CD4-positive, alpha-beta memory T cell (primary cell): ENCODE measurements around the gene NIPAL3. TPM values are rescaled to one million over a fixed set of nuclear protein-coding genes. Genes with fewer than 3 reads are reported as not detected.
A peak's percentile ranks its signal among the peaks of the same experiment; 100 is the strongest.

Experiments used
- CTCF ChIA-PET: fragments of 350-600 bp; sonication (Branson Sonifier 250); formaldehyde crosslinking; loops from one replicate; lab custom pipeline; 2021; ENCODE audit warnings: inconsistent platforms; ENCODE audit not compliant: partially characterized antibody; lab: Charles Lee
- POLR2A ChIA-PET: fragments of 350-600 bp; sonication (Branson Sonifier 250); formaldehyde crosslinking; loops from one replicate; lab custom pipeline; 2021; ENCODE audit not compliant: partially characterized antibody; lab: Charles Lee
- DNase-seq, 5 donors: peaks; one replicate each; pipeline versions ENCODE4 v3.0.0 to v3.0.0-alpha.2; 2020 to 2022; ENCODE audit warnings: mixed read lengths in 1 of 5
- H3K27ac ChIP-seq: one replicate; pipeline ENCODE4 v1.7.0; 2013; ENCODE audit warnings: low read depth, low read length
- H3K27me3 ChIP-seq: 2 replicates; pipeline ENCODE4 v1.7.0; 2013; ENCODE audit warnings: mild to moderate bottlenecking, low read length, moderate library complexity; ENCODE audit not compliant: insufficient read depth
- H3K36me3 ChIP-seq: 2 replicates; pipeline ENCODE4 v1.7.0; 2013; ENCODE audit warnings: mild to moderate bottlenecking, low read length, moderate library complexity; ENCODE audit not compliant: insufficient read depth
- H3K4me1 ChIP-seq: 2 replicates; pipeline ENCODE4 v1.7.0; 2013; ENCODE audit warnings: mild to moderate bottlenecking, low read length, moderate library complexity; ENCODE audit not compliant: insufficient read depth
- H3K4me3 ChIP-seq, 2 donors: one replicate each; pipeline ENCODE4 v1.7.0; 2013; ENCODE audit warnings: low read length in 2 of 2, mild to moderate bottlenecking in 1 of 2
- H3K9me3 ChIP-seq, 2 donors: one replicate each; pipeline ENCODE4 v1.7.0; 2013; ENCODE audit warnings: low read length in 2 of 2, control low read depth in 1 of 2; ENCODE audit not compliant: control insufficient read depth in 1 of 2
- H3K27ac Mint-ChIP-seq, 7 donors: one replicate each; pipeline ENCODE4 v1.8.0; 2020 to 2021; ENCODE audit warnings: mixed read lengths in 7 of 7, mild to moderate bottlenecking in 6 of 7, inconsistent platforms in 3 of 7, moderate library complexity in 3 of 7
- H3K27me3 Mint-ChIP-seq, 2 donors: one replicate each; pipeline ENCODE4 v1.8.0; 2020 to 2021; ENCODE audit warnings: mixed read lengths in 2 of 2
- H3K36me3 Mint-ChIP-seq, 2 donors: one replicate each; pipeline ENCODE4 v1.8.0; 2020 to 2021; ENCODE audit warnings: mixed read lengths in 2 of 2, inconsistent platforms in 1 of 2, mild to moderate bottlenecking in 1 of 2
- H3K4me1 Mint-ChIP-seq, 4 donors: one replicate each; pipeline ENCODE4 v1.8.0; 2020 to 2021; ENCODE audit warnings: mixed read lengths in 4 of 4, mild to moderate bottlenecking in 1 of 4
- H3K4me3 Mint-ChIP-seq, 8 donors: one replicate each; pipeline ENCODE4 v1.8.0; 2020 to 2021; ENCODE audit warnings: mixed read lengths in 8 of 8, mild to moderate bottlenecking in 7 of 8, moderate library complexity in 6 of 8, inconsistent platforms in 3 of 8
- H3K9me3 Mint-ChIP-seq, 8 donors: one replicate each; pipeline ENCODE4 v1.8.0; 2020 to 2021; ENCODE audit warnings: mixed read lengths in 8 of 8, mild to moderate bottlenecking in 5 of 8, inconsistent platforms in 3 of 8, moderate library complexity in 1 of 8
- intact Hi-C: fragments of 100-400 bp; cut with micrococcal nuclease; formaldehyde crosslinking; loops from one replicate; pipeline ENCODE4 v1.15.1; 2023
- polyA plus RNA-seq, 2 donors: library from polyadenylated mRNA; unstranded; fragments of 300-500 nt; fragmentation: Illumina TruSeq; gene quantifications; one replicate each; pipeline ENCODE4 v1.2.3, GENCODE V29; 2021
- total RNA-seq, 2 experiments: library from RNA; stranded (reverse); gene quantifications; one replicate each; pipeline ENCODE4 v1.2.3, GENCODE V29; 2021

Gene NIPAL3
- total and polyA plus RNA-seq, 4 experiments from 2014 or later: 52.8 to 88.6 (median 63.8) TPM

DNA sequence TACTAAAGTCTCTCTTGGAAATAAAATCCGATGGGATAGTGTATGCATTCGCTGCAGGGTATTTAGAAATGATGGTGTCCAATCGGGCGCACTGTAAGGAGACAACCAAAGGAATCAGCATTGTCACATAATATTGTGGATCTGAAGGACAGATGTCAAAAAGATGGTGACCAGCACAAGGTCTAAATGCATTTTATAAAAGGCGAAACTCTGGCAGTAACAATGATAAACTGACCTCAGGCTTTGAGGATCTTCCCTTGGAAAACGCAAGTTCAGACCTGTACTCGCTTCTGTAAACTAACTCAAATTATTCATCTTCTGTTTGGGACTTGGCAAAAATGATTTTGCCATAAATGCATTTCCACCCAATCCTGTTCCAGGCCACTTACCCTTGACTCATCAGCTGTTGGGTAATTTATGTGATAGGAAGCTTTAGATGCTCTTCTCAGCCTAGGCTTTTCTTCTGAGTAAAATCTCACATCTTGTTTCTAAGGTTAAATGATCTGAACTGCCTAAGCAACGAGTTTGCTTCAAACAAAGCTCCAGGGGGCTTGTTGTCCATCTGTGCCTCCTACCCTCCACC is 35.8 kb upstream of the NIPAL3 start:
- ChIA-PET POLR2A (no interaction called here), CTCF (interaction anchor here (1.0 to 5.2 kb wide), 3 partner anchors 11 to 229 kb away, joined by 3 to 29 read pairs (median 6); no protein-coding TSS in a partner anchor)
- Histone ChIP-seq H3K9me3 (no peaks in the 10 kb centered on the region), H3K4me3 (no peak overlapping the region), H3K4me1 (peaks cover 5% of the 10 kb centered on the region), H3K27me3 (no peaks in the 10 kb centered on the region), H3K36me3 (no peaks in the 10 kb centered on the region), H3K27ac (no peak overlapping the region)
- Mint-ChIP-seq H3K36me3 (peaks cover 6 to 12% of the 10 kb centered on the region in 2 donors), H3K9me3 (no peaks in the 10 kb centered on the region), H3K27me3 (no peaks in the 10 kb centered on the region), H3K4me1 (peaks cover 7 to 13% (median 8%) of the 10 kb centered on the region in 4 donors), H3K27ac (peak overlapping the region in 1 of 7 donors; percentile 19), H3K4me3 (no peak overlapping the region)
- DNase-seq: no peak
- intact Hi-C loops: no loop called here

DNA sequence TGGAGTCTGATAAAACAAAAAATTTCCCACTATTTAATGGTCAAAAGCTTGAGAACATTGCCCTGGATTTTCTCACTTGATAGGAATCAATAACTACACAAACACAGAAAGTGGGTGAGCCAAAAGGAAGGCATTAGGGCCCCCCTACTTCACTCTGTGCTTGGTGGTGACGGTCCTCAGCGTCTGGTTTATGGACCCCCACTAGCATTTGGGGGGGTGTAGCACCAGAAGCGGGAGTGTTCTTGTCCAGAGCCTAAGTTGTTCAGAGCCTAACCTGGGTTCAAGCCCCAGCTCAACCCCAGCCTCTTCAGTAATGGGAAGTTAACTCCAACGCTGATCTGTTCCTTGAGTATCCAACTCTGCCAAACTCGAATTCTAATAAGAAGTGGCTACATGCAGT is 35.1 kb upstream of the NIPAL3 start:
- no peak overlapping the region for H3K27ac Mint-ChIP-seq
- POLR2A ChIA-PET: no interaction called here
- Histone ChIP-seq H3K4me3 (no peak overlapping the region), H3K27me3 (no peaks in the 10 kb centered on the region), H3K36me3 (no peaks in the 10 kb centered on the region), H3K27ac (no peak overlapping the region), H3K4me1 (peaks cover 12% of the 10 kb centered on the region), H3K9me3 (no peaks in the 10 kb centered on the region)
- CTCF ChIA-PET: interaction anchor here (1.0 to 5.2 kb wide), 3 partner anchors 11 to 230 kb away, joined by 3 to 29 read pairs (median 6); no protein-coding TSS in a partner anchor
- H3K9me3 Mint-ChIP-seq: no peaks in the 10 kb centered on the region
- peaks cover 6 to 12% of the 10 kb centered on the region in 2 donors for H3K36me3 Mint-ChIP-seq
- no peak overlapping the region for H3K4me3 Mint-ChIP-seq
- no peak for DNase-seq
- peaks cover 10 to 19% (median 13%) of the 10 kb centered on the region in 4 donors for H3K4me1 Mint-ChIP-seq
- intact Hi-C loops: no loop called here
- no peaks in the 10 kb centered on the region for H3K27me3 Mint-ChIP-seq

DNA sequence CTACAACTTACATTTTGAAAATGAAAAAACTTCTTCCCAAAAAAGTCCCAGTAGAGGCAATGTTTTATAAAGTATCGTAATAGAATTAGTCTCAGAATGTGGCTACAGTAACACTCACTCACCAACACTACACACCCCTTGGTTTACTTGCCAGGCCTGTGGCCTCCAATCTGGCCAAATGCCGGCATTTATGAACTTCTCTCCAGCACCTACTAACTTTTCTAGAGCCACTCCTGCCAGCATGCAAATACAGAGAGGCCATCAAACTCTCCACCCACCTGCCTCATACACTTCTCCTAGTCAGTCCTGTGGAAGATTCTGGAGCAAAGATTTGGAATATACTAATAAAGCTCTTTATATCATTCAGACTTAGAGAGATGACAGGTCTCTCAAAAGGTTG is 34.3 kb upstream of the NIPAL3 start:
- ChIA-PET POLR2A (no interaction called here), CTCF (interaction anchor here (1.3 to 5.2 kb wide), 4 partner anchors 9 to 182 kb away, joined by 4 to 29 read pairs (median 6); no protein-coding TSS in a partner anchor)
- Mint-ChIP-seq H3K27ac (no peak overlapping the region), H3K4me3 (no peak overlapping the region), H3K36me3 (peaks cover 6 to 12% of the 10 kb centered on the region in 2 donors), H3K27me3 (no peaks in the 10 kb centered on the region), H3K4me1 (peaks cover 13 to 23% (median 16%) of the 10 kb centered on the region in 4 donors), H3K9me3 (no peaks in the 10 kb centered on the region)
- H3K4me3 ChIP-seq: no peak overlapping the region
- no peaks in the 10 kb centered on the region for H3K36me3 ChIP-seq
- no peak overlapping the region for H3K27ac ChIP-seq
- no peak for DNase-seq
- intact Hi-C loops: no loop called here
- H3K9me3 ChIP-seq: no peaks in the 10 kb centered on the region
- no peaks in the 10 kb centered on the region for H3K27me3 ChIP-seq
- peaks cover 19% of the 10 kb centered on the region for H3K4me1 ChIP-seq

- Histone ChIP-seq H3K4me3 (no peak overlapping the region), H3K27ac (no peak overlapping the region), H3K9me3 (no peaks in the 10 kb centered on the region), H3K4me1 (peaks cover 19% of the 10 kb centered on the region), H3K36me3 (no peaks in the 10 kb centered on the region), H3K27me3 (no peaks in the 10 kb centered on the region)
- H3K27ac Mint-ChIP-seq: no peak overlapping the region
- no peak for DNase-seq
- no peak overlapping the region for H3K4me3 Mint-ChIP-seq
- peaks cover 8 to 12% of the 10 kb centered on the region in 2 donors for H3K36me3 Mint-ChIP-seq
- H3K27me3 Mint-ChIP-seq: no peaks in the 10 kb centered on the region
- H3K9me3 Mint-ChIP-seq: no peaks in the 10 kb centered on the region
- CTCF ChIA-PET: interaction anchor here (1.3 to 5.2 kb wide), 4 partner anchors 9 to 183 kb away, joined by 4 to 29 read pairs (median 6); no protein-coding TSS in a partner anchor
- intact Hi-C loops: no loop called here
- peaks cover 13 to 23% (median 16%) of the 10 kb centered on the region in 4 donors for H3K4me1 Mint-ChIP-seq
- POLR2A ChIA-PET: no interaction called here
Observed at GRCh38 chr1:24382165-24382577, 33.4 kb upstream of the NIPAL3 start.

GRCh38 chr1:24383381-24383940 is 32.1 kb upstream of the NIPAL3 start:
- ChIA-PET CTCF (interaction anchor here (0.9 to 5.2 kb wide), 2 partner anchors 8 to 233 kb away, joined by 3 to 29 read pairs; no protein-coding TSS in a partner anchor), POLR2A (interaction anchor here (1.0 kb wide), 1 partner anchor 181 kb away, joined by 4 read pairs; no protein-coding TSS in a partner anchor)
- Histone ChIP-seq H3K27ac (no peak overlapping the region), H3K4me3 (no peak overlapping the region), H3K27me3 (no peaks in the 10 kb centered on the region), H3K9me3 (no peaks in the 10 kb centered on the region), H3K36me3 (no peaks in the 10 kb centered on the region), H3K4me1 (peaks cover 19% of the 10 kb centered on the region)
- Mint-ChIP-seq H3K4me1 (peaks cover 13 to 23% (median 16%) of the 10 kb centered on the region in 4 donors), H3K27me3 (no peaks in the 10 kb centered on the region), H3K27ac (no peak overlapping the region), H3K9me3 (no peaks in the 10 kb centered on the region), H3K4me3 (no peak overlapping the region), H3K36me3 (peaks cover 8 to 12% of the 10 kb centered on the region in 2 donors)
- intact Hi-C loops: no loop called here
- no peak for DNase-seq

- Mint-ChIP-seq H3K36me3 (peaks cover 6 to 8% of the 10 kb centered on the region in 2 donors), H3K27ac (peak overlapping the region in 5 of 7 donors; percentile 5 to 81 (median 75)), H3K27me3 (no peaks in the 10 kb centered on the region), H3K4me1 (peaks cover 13 to 23% (median 16%) of the 10 kb centered on the region in 4 donors), H3K9me3 (no peaks in the 10 kb centered on the region), H3K4me3 (peak overlapping the region in 6 of 8 donors; percentile 23 to 69 (median 52))
- H3K9me3 ChIP-seq: no peaks in the 10 kb centered on the region
- peaks cover 19% of the 10 kb centered on the region for H3K4me1 ChIP-seq
- H3K27me3 ChIP-seq: no peaks in the 10 kb centered on the region
- H3K4me3 ChIP-seq: no peak overlapping the region
- intact Hi-C loops: no loop called here
- POLR2A ChIA-PET: interaction anchor here (1.0 kb wide), 1 partner anchor 182 kb away, joined by 4 read pairs; no protein-coding TSS in a partner anchor
- H3K36me3 ChIP-seq: no peaks in the 10 kb centered on the region
- peak in 1 of 5 donors; percentile 17 for DNase-seq
- H3K27ac ChIP-seq: no peak overlapping the region
- CTCF ChIA-PET: interaction anchor here (0.9 to 5.9 kb wide), 5 partner anchors 9 to 234 kb away, joined by 3 to 76 read pairs (median 5); no protein-coding TSS in a partner anchor
Observed at GRCh38 chr1:24384251-24385090, 31.1 kb upstream of the NIPAL3 start.
